ENCODE measurements around the gene CTNNAL1.

DNA sequence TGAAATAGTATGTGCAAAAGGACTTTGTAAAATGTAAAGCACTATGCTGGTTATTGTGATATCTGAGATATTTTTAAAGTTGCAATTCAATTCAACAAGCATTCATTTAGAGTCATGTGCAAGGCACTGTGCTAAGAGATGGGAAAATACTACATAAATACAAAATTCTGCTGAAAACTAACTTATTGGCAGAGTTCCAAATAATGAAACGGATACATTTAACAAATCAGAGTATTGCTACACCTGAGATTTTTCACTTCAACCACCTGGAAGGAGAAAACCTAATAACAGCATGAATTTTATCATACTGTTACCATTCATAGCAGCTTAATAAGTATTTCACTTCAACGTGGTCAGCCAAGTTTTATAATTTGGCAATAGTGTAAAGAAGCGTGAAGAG lies 6.1 kb upstream of the CTNNAL1 start:
- TF ChIP-seq, protein P1, sequence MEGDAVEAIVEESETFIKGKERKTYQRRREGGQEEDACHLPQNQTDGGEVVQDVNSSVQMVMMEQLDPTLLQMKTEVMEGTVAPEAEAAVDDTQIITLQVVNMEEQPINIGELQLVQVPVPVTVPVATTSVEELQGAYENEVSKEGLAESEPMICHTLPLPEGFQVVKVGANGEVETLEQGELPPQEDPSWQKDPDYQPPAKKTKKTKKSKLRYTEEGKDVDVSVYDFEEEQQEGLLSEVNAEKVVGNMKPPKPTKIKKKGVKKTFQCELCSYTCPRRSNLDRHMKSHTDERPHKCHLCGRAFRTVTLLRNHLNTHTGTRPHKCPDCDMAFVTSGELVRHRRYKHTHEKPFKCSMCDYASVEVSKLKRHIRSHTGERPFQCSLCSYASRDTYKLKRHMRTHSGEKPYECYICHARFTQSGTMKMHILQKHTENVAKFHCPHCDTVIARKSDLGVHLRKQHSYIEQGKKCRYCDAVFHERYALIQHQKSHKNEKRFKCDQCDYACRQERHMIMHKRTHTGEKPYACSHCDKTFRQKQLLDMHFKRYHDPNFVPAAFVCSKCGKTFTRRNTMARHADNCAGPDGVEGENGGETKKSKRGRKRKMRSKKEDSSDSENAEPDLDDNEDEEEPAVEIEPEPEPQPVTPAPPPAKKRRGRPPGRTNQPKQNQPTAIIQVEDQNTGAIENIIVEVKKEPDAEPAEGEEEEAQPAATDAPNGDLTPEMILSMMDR (conservative IDR thresholded peaks at IDR 0.05; ENCODE audit: low read depth, low read length) = no peak
- no peak for TF ChIP-seq EZH2 (IDR thresholded peaks at IDR 0.05; ENCODE audit: borderline replicate concordance, low read depth, low read length, poor library complexity, severe bottlenecking)

Data from A673 (cell line).